H1 (cell line): ENCODE measurements around the gene CACNA2D3. TPM values are rescaled to one million over a fixed set of nuclear protein-coding genes. Genes with fewer than 3 reads are reported as not detected.

Source experiments
- CTCF ChIA-PET: fragments of 300-600 bp; sonication (Branson Sonifier 250); formaldehyde crosslinking; loops from one replicate; lab custom pipeline; 2021; ENCODE audit not compliant: partially characterized antibody; lab: Charles Lee
- POLR2A ChIA-PET: fragments of 300-600 bp; sonication (Branson Sonifier 250); formaldehyde crosslinking; loops from one replicate; lab custom pipeline; 2021; ENCODE audit warnings: inconsistent platforms; ENCODE audit not compliant: partially characterized antibody; lab: Charles Lee
- DNase-seq, 2 experiments: peaks; one replicate each; pipeline versions ENCODE4 v3.0.0 to v3.0.0-alpha.2; 2010 to 2022; ENCODE audit warnings: low spot score in 2 of 2, low read depth in 1 of 2, mixed read lengths in 1 of 2
- FAIRE-seq: peaks from 2 replicates; lab custom pipeline; 2011; peaks lifted over from hg19 to GRCh38; lab: Jason Lieb, UNC
- H2AFZ ChIP-seq: 2 replicates; pipeline ENCODE4 v1.8.1; 2012; ENCODE audit warnings: low read length, inconsistent platforms
- H2AK5ac ChIP-seq: 2 replicates; pipeline ENCODE4 v1.6.1; 2013; ENCODE audit warnings: low read depth, low read length
- H2BK120ac ChIP-seq: replicated peaks from 2 replicates; pipeline ENCODE3; 2013; ENCODE audit warnings: low read depth, low read length, inconsistent platforms
- H2BK12ac ChIP-seq: 2 replicates; pipeline ENCODE4 v1.6.1; 2013; ENCODE audit warnings: low read depth, low read length
- H2BK15ac ChIP-seq: 2 replicates; pipeline ENCODE4 v1.6.1; 2013; ENCODE audit warnings: low read length
- H2BK20ac ChIP-seq: 2 replicates; pipeline ENCODE4 v1.6.1; 2013; ENCODE audit warnings: low read length
- H2BK5ac ChIP-seq: 2 replicates; pipeline ENCODE4 v1.6.1; 2013; ENCODE audit warnings: low read depth, low read length
- H3K14ac ChIP-seq: 2 replicates; pipeline ENCODE4 v1.6.1; 2013; ENCODE audit warnings: inconsistent platforms; ENCODE audit not compliant: insufficient read length
- H3K18ac ChIP-seq: 2 replicates; pipeline ENCODE4 v1.6.1; 2013; ENCODE audit warnings: low read length; ENCODE audit errors: extremely low read depth
- H3K23ac ChIP-seq: 2 replicates; pipeline ENCODE4 v1.6.1; 2013; ENCODE audit warnings: inconsistent platforms; ENCODE audit not compliant: insufficient read length
- H3K23me2 ChIP-seq: 2 replicates; pipeline ENCODE4 v1.6.1; 2013; ENCODE audit warnings: low read depth, low read length
- H3K27ac ChIP-seq: 2 replicates; pipeline ENCODE4 v1.6.1; 2011; ENCODE audit warnings: low read depth, low read length, inconsistent platforms
- H3K27me3 ChIP-seq, 4 experiments: replicated peaks in 1 of 4; 1 replicate in 1 of 4; 2 replicates in 3 of 4; pipeline versions ENCODE4 v1.6.1 to v1.8.1; 2011 to 2013; ENCODE audit warnings: low read length in 3 of 4, mild to moderate bottlenecking in 3 of 4, inconsistent platforms in 2 of 4, mixed read lengths in 2 of 4, moderate library complexity in 1 of 4; ENCODE audit not compliant: control insufficient read depth in 3 of 4, insufficient read depth in 3 of 4; ENCODE audit errors: extremely low read depth in 1 of 4
- H3K36me3 ChIP-seq, 4 experiments: 2 replicates each; pipeline versions ENCODE4 v1.6.1 to v1.8.1; 2011 to 2013; ENCODE audit warnings: mild to moderate bottlenecking in 4 of 4, low read length in 3 of 4, moderate library complexity in 2 of 4, control low read depth in 1 of 4, inconsistent platforms in 1 of 4; ENCODE audit not compliant: insufficient read depth in 4 of 4, control insufficient read depth in 2 of 4
- H3K4ac ChIP-seq: replicated peaks from 2 replicates; pipeline ENCODE3; 2013; ENCODE audit warnings: low read length, low read depth, mixed read lengths, inconsistent platforms; ENCODE audit not compliant: insufficient read length
- H3K4me1 ChIP-seq, 4 experiments: replicated peaks in 1 of 4; 1 replicate in 1 of 4; 2 replicates in 3 of 4; pipeline versions ENCODE4 v1.6.1 to v1.8.1; 2011 to 2013; ENCODE audit warnings: low read length in 3 of 4, inconsistent platforms in 2 of 4, mixed read lengths in 1 of 4; ENCODE audit not compliant: insufficient read depth in 4 of 4, control insufficient read depth in 3 of 4
- H3K4me2 ChIP-seq, 2 experiments: 2 replicates each; pipeline versions ENCODE4 v1.6.1 to v1.8.1; 2011 to 2013; ENCODE audit warnings: low read depth in 2 of 2, low read length in 2 of 2, control low read depth in 1 of 2, inconsistent platforms in 1 of 2, mild to moderate bottlenecking in 1 of 2; ENCODE audit not compliant: insufficient read depth in 1 of 2
- H3K4me3 ChIP-seq, 4 experiments: fragments of 200-600, 300-600 bp in 1 of 4; sonication (generic), shearing (Covaris generic), sonication (Bioruptor Twin) in 1 of 4; 2 replicates each; pipeline versions ENCODE4 v1.5.1 to v1.8.1; 2011 to 2016; ENCODE audit warnings: low read length in 4 of 4, low read depth in 3 of 4, control low read depth in 2 of 4, inconsistent platforms in 2 of 4, mild to moderate bottlenecking in 2 of 4, mixed read lengths in 1 of 4, moderate library complexity in 1 of 4; ENCODE audit not compliant: insufficient read depth in 2 of 4; ENCODE audit errors: extremely low read depth in 1 of 4
- H3K56ac ChIP-seq: replicated peaks from 2 replicates; pipeline ENCODE3; 2013; ENCODE audit warnings: low read depth, mild to moderate bottlenecking, mixed read lengths, low read length, inconsistent platforms; ENCODE audit not compliant: insufficient read length
- H3K79me1 ChIP-seq: 2 replicates; pipeline ENCODE4 v1.6.1; 2013; ENCODE audit warnings: low read depth, low read length, control low read depth
- H3K79me2 ChIP-seq, 2 experiments: 2 replicates each; pipeline versions ENCODE4 v1.6.1 to v1.8.1; 2012 to 2013; ENCODE audit warnings: low read length in 2 of 2, mild to moderate bottlenecking in 2 of 2, inconsistent platforms in 1 of 2; ENCODE audit not compliant: insufficient read depth in 2 of 2, control insufficient read depth in 1 of 2
- H3K9ac ChIP-seq, 4 experiments: replicated peaks in 1 of 4; 1 replicate in 1 of 4; 2 replicates in 3 of 4; pipeline versions ENCODE4 v1.6.1 to v1.8.1; 2011 to 2013; ENCODE audit warnings: low read depth in 3 of 4, low read length in 3 of 4, control low read depth in 2 of 4, mild to moderate bottlenecking in 2 of 4, moderate library complexity in 2 of 4, inconsistent platforms in 1 of 4; ENCODE audit errors: extremely low read depth in 1 of 4
- H3K9me3 ChIP-seq, 2 experiments: 2 replicates each; pipeline versions ENCODE4 v1.6.1 to v1.8.1; 2012 to 2013; ENCODE audit warnings: mild to moderate bottlenecking in 2 of 2, moderate library complexity in 2 of 2, control low read depth in 1 of 2, inconsistent platforms in 1 of 2, low read depth in 1 of 2, low read length in 1 of 2, mixed read lengths in 1 of 2; ENCODE audit not compliant: insufficient read depth in 2 of 2
- H4K20me1 ChIP-seq, 2 experiments: replicated peaks in 1 of 2; 2 replicates each; pipeline versions ENCODE3 to v1.8.1; 2011 to 2013; ENCODE audit warnings: inconsistent platforms in 2 of 2, low read length in 2 of 2, mild to moderate bottlenecking in 1 of 2; ENCODE audit not compliant: insufficient read depth in 2 of 2, control insufficient read depth in 1 of 2
- H4K5ac ChIP-seq: 2 replicates; pipeline ENCODE4 v1.6.1; 2013; ENCODE audit warnings: low read length, low read depth, mixed read lengths, inconsistent platforms; ENCODE audit not compliant: insufficient read length
- H4K8ac ChIP-seq: 2 replicates; pipeline ENCODE4 v1.8.0; 2013; ENCODE audit warnings: mild to moderate bottlenecking, moderate library complexity, low read length, inconsistent platforms; ENCODE audit not compliant: insufficient read depth; ENCODE audit errors: extremely low read depth
- H4K91ac ChIP-seq: replicated peaks from 2 replicates; pipeline ENCODE3; 2013; ENCODE audit warnings: low read length, mixed read lengths, inconsistent platforms; ENCODE audit not compliant: insufficient read length
- BRCA1 ChIP-seq: IDR thresholded peaks from 2 replicates; pipeline ENCODE4 v1.6.1; 2012; ENCODE audit warnings: low read depth, low read length, improper control_type of control experiment
- GABPA ChIP-seq: IDR thresholded peaks from 2 replicates; pipeline ENCODE4 v1.6.1; 2011; ENCODE audit warnings: mild to moderate bottlenecking, low read length, moderate library complexity, borderline replicate concordance; ENCODE audit not compliant: insufficient read depth
- JUND ChIP-seq: IDR thresholded peaks from 2 replicates; pipeline ENCODE4 v1.6.1; 2011; ENCODE audit warnings: mild to moderate bottlenecking, improper control_type of control experiment, low read length
- RBBP5 ChIP-seq: IDR thresholded peaks from 2 replicates; pipeline ENCODE4 v1.7.1; 2012; ENCODE audit warnings: low read depth, mild to moderate bottlenecking, inconsistent platforms, low read length, moderate library complexity, borderline replicate concordance
- SAP30 ChIP-seq: fragments of 300-600 bp; sonication (generic); IDR thresholded peaks from 2 replicates; pipeline ENCODE4 v1.7.1; 2012; ENCODE audit warnings: low read length, moderate library complexity, mild to moderate bottlenecking, inconsistent platforms; ENCODE audit not compliant: insufficient read depth, insufficient replicate concordance
- SP2 ChIP-seq: IDR thresholded peaks from 2 replicates; pipeline ENCODE4 v1.6.1; 2012; ENCODE audit warnings: mild to moderate bottlenecking, low read length, inconsistent platforms
- TAF7 ChIP-seq: optimal IDR thresholded peaks from 2 replicates; pipeline ENCODE3; 2011; ENCODE audit warnings: low read depth, mild to moderate bottlenecking, inconsistent platforms, low read length, moderate library complexity, borderline replicate concordance
- WGBS, 2 experiments: shearing (Covaris generic) in 1 of 2; methylation state at CpG; one replicate each; pipeline versions ENCODE4 v1.1.6 to v1.1.7; 2013 to 2015; ENCODE audit warnings: low lambda C conversion rate in 2 of 2, mixed read lengths in 2 of 2, inconsistent platforms in 1 of 2, low coverage in 1 of 2, missing lambda C conversion rate in 1 of 2; ENCODE audit not compliant: insufficient replicate concordance in 2 of 2, insufficient coverage in 1 of 2, insufficient read length in 1 of 2; ENCODE audit errors: extremely low coverage in 1 of 2, missing lambda C conversion rate in 1 of 2; 5-methylcytosine and 5-hydroxymethylcytosine counted together
- polyA plus RNA-seq, 7 experiments: library from polyadenylated mRNA; depleted of rRNA in 3 of 7; stranded (reverse) in 5 of 7; unstranded in 2 of 7; fragments of >200 nt in 5 of 7; fragments of 200-250 nt in 2 of 7; gene quantifications; 1 replicate in 5 of 7; 2 replicates in 1 of 7; 4 replicates in 1 of 7; pipeline versions ENCODE4 v1.2.1 to v1.2.3, GENCODE V29; 2011 to 2013; ENCODE audit warnings: missing spikeins in 2 of 7, mixed read lengths in 2 of 7
- total RNA-seq: library from RNA; stranded (reverse); fragmentation: NEBNext Ultra II Directional; extraction: Animal tissue kit (Norgen Biotek cat#: 25700); gene quantifications from 2 replicates; pipeline ENCODE4 v1.2.1, GENCODE V29; 2021
- TF ChIP-seq, protein P1 (sequence below): IDR thresholded peaks from 2 replicates; pipeline ENCODE4 v1.6.1; 2011; ENCODE audit warnings: low read length, improper control_type of control experiment

Gene CACNA2D3
- total and polyA plus RNA-seq, 2 of the 8 experiments (the other 6 are each of a cell fraction or from before 2014, with no cell fraction given), result 1.5 to 1.8 TPM

DNA sequence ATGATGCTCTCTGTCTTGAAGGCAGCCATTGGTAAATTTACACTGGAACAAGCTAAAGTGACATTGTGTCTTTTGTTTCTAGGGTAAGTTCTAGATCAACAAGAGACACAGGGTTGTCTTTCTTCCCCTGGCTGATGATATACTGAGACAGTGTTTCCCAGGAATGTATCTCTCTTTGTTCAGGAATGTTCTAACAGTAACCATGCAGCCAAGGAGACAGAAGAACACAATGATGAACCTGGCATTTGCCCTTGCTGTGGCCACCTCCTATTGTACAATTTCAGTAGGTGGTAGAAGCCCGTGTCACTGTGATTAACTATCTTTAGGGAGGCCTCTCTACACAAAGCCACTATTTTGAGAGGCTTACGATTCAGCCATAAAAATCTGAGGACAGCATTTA, 674.8 kb downstream of the CACNA2D3 start:
- Histone ChIP-seq H3K23ac (no peak overlapping the region), H3K27ac (no peak overlapping the region), H2BK5ac (no peak overlapping the region), H2BK12ac (no peak overlapping the region), H3K79me2 (no peaks in the 10 kb centered on the region), H3K56ac (no peak overlapping the region), H3K9ac (no peak overlapping the region), H3K79me1 (no peaks in the 10 kb centered on the region), H2AFZ (no peak overlapping the region), H3K14ac (no peak overlapping the region), H3K4me1 (peaks cover 0 to 6% (median 0%) of the 10 kb centered on the region in 4 experiments; a peak in 1 of 7 replicates), H2BK120ac (no peak overlapping the region), H3K4ac (no peak overlapping the region), H3K23me2 (no peaks in the 10 kb centered on the region), H2BK15ac (no peak overlapping the region), H3K18ac (no peak overlapping the region), H2AK5ac (no peak overlapping the region), H4K91ac (no peak overlapping the region), H4K8ac (no peak overlapping the region), H3K36me3 (no peaks in the 10 kb centered on the region; a peak in 1 of 8 replicates), H3K4me2 (no peak overlapping the region), H3K9me3 (peaks cover 0 to 3% of the 10 kb centered on the region in 2 experiments; a peak in 1 of 4 replicates), H3K4me3 (no peak overlapping the region), H2BK20ac (no peak overlapping the region), H4K20me1 (no peaks in the 10 kb centered on the region), H4K5ac (no peak overlapping the region), H3K27me3 (peaks cover 0 to 1% (median 0%) of the 10 kb centered on the region in 4 experiments; a peak in 2 of 7 replicates)
- no peak for FAIRE-seq
- ChIA-PET CTCF (interaction anchor here (1.1 to 2.0 kb wide), 3 partner anchors 12 to 363 kb away, joined by 3 to 4 read pairs (median 3); no protein-coding TSS in a partner anchor), POLR2A (interaction anchor here (1.1 kb wide), 1 partner anchor 60 kb away, joined by 4 read pairs; no protein-coding TSS in a partner anchor)
- no peak for DNase-seq
- 75% methylated on average over 2 of the region's 2 CpGs; no CpG with 5 or more reads in 1 of the 2 experiments for WGBS, 2 experiments
- TF ChIP-seq JUND (no peak), RBBP5 (no peak), SAP30 (no peak), SP2 (no peak), TAF7 (no peak), BRCA1 (no peak), GABPA (no peak)
- TF ChIP-seq, protein P1, sequence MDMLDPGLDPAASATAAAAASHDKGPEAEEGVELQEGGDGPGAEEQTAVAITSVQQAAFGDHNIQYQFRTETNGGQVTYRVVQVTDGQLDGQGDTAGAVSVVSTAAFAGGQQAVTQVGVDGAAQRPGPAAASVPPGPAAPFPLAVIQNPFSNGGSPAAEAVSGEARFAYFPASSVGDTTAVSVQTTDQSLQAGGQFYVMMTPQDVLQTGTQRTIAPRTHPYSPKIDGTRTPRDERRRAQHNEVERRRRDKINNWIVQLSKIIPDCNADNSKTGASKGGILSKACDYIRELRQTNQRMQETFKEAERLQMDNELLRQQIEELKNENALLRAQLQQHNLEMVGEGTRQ, result no peak
